Measurements from ENCODE around the gene ANKRD27.
"Not testable (repeated sequence)": the region's sequence is repeated elsewhere in the genome, so short reads cannot be mapped to it uniquely, and the experiment has no call there.

GRCh38 chr19:32696771-32697170 lies 21.8 kb upstream of the ANKRD27 start:
- not testable (repeated sequence) for TF ChIP-seq CTCF, POLR2A (IDR thresholded peaks at IDR 0.05)
